ENCODE data around the gene CEP112.

Gene CEP112

DNA sequence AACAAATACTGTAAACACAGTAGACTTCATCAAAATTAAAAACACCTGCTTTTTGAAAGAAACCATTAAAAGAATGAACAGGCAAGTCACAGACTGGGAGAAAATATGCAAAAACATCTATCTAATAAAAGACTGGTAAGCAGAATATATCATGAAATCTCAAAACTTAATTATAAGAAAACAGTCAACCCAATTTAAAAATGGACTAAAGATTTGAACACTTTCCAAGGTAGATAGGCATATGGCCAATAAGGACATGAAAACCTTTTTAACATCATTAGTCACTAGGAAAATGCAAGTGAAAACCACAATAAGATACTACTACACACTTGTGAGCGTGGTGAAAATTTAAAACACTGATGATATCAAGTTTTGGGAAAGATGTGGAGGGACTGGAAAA is 218.7 kb downstream of the CEP112 start:
- H3K27ac ChIP-seq (ENCODE audit: low read depth, low read length): no peak overlapping the region
- H3K9me3 ChIP-seq (ENCODE audit: insufficient read depth, low read depth, low read length): peaks cover 2% of the 10 kb centered on the region
- no peak overlapping the region for H4K8ac ChIP-seq (ENCODE audit: low read depth, low read length)
- H3K36me3 ChIP-seq (ENCODE audit: control insufficient read depth in 1 of 2, insufficient read depth in 2 of 2, low read length in 2 of 2): no peaks in the 10 kb centered on the region
- H3K27me3 ChIP-seq (ENCODE audit: insufficient read depth, low read length): no peaks in the 10 kb centered on the region
- H3K4ac ChIP-seq (ENCODE audit: low read depth, low read length): no peak overlapping the region
- no peaks in the 10 kb centered on the region for H3K4me1 ChIP-seq (ENCODE audit: control insufficient read depth in 1 of 2, insufficient read depth in 2 of 2, low read length in 2 of 2)
- no peak overlapping the region for H2BK120ac ChIP-seq (ENCODE audit: insufficient read depth, low read length, poor library complexity)
- H3K23ac ChIP-seq (ENCODE audit: low read length): no peak overlapping the region
- no peak overlapping the region for H4K12ac ChIP-seq (ENCODE audit: low read depth, low read length)
- no peak overlapping the region for H2AK5ac ChIP-seq (ENCODE audit: low read length)
- no CpG with 5 or more reads among the region's 1 CpG for whole genome bisulfite sequencing (ENCODE audit: extremely low coverage, insufficient coverage, insufficient read length)
- no peak overlapping the region for H2AFZ ChIP-seq (ENCODE audit: insufficient read depth, low read length, poor library complexity)
- no peak overlapping the region for H4K91ac ChIP-seq (ENCODE audit: low read depth, low read length)
- H2BK12ac ChIP-seq (ENCODE audit: low read length): no peak overlapping the region
- H3K18ac ChIP-seq (ENCODE audit: low read length): no peak overlapping the region
- no peak for DNase-seq
- no peaks in the 10 kb centered on the region for H3K79me1 ChIP-seq (ENCODE audit: low read length)
- H3K9ac ChIP-seq (ENCODE audit: low read length): no peak overlapping the region
- no peak overlapping the region for H3K14ac ChIP-seq (ENCODE audit: low read length)
- no peak overlapping the region for H3K4me2 ChIP-seq (ENCODE audit: low read length)
- no peaks in the 10 kb centered on the region for H3K79me2 ChIP-seq (ENCODE audit: control insufficient read depth, insufficient read depth, low read length, poor library complexity)
- H2BK5ac ChIP-seq (ENCODE audit: low read depth, low read length, poor library complexity): no peak overlapping the region
- H3K4me3 ChIP-seq (ENCODE audit: low read depth, low read length): no peak overlapping the region

DNA sequence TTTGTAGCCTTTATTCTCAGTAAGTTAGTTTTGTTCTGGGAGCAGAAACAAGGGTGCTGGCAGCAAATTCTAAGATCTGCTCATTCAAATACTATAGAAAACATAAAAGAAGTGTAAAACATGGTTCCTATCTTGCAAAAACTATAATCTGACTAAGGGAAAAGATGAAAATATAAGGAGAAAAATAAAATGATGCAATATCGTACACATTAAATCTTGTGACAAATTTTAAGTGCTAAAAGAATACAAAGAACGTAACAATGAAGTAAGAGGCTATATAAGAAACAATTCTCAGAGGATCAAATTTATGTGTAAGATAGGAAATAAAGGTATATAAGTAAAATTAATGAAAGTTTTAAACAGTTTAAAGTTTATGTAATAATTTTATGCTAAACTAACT is 224.6 kb downstream of the CEP112 start:
- H3K18ac ChIP-seq (ENCODE audit: low read length): no peak overlapping the region
- no peak overlapping the region for H2AFZ ChIP-seq (ENCODE audit: insufficient read depth, low read length, poor library complexity)
- no peak overlapping the region for H4K12ac ChIP-seq (ENCODE audit: low read depth, low read length)
- no peak overlapping the region for H3K23ac ChIP-seq (ENCODE audit: low read length)
- H3K14ac ChIP-seq (ENCODE audit: low read length): no peak overlapping the region
- no peak overlapping the region for H3K4me3 ChIP-seq (ENCODE audit: low read depth, low read length)
- no peaks in the 10 kb centered on the region for H3K79me2 ChIP-seq (ENCODE audit: control insufficient read depth, insufficient read depth, low read length, poor library complexity)
- no peak overlapping the region for H2BK12ac ChIP-seq (ENCODE audit: low read length)
- no peak overlapping the region for H3K27ac ChIP-seq (ENCODE audit: low read depth, low read length)
- WGBS (ENCODE audit: extremely low coverage, insufficient coverage, insufficient read length): no CpG with 5 or more reads among the region's 2 CpGs
- H3K9me3 ChIP-seq (ENCODE audit: insufficient read depth, low read depth, low read length): peaks cover 2% of the 10 kb centered on the region
- H3K4me1 ChIP-seq (ENCODE audit: control insufficient read depth in 1 of 2, insufficient read depth in 2 of 2, low read length in 2 of 2): no peaks in the 10 kb centered on the region
- H2BK5ac ChIP-seq (ENCODE audit: low read depth, low read length, poor library complexity): no peak overlapping the region
- H2BK120ac ChIP-seq (ENCODE audit: insufficient read depth, low read length, poor library complexity): no peak overlapping the region
- H4K91ac ChIP-seq (ENCODE audit: low read depth, low read length): no peak overlapping the region
- H3K4ac ChIP-seq (ENCODE audit: low read depth, low read length): no peak overlapping the region
- no peak overlapping the region for H3K4me2 ChIP-seq (ENCODE audit: low read length)
- no peaks in the 10 kb centered on the region for H3K79me1 ChIP-seq (ENCODE audit: low read length)
- no peak for DNase-seq
- H3K27me3 ChIP-seq (ENCODE audit: insufficient read depth, low read length): no peaks in the 10 kb centered on the region
- no peaks in the 10 kb centered on the region for H3K36me3 ChIP-seq (ENCODE audit: control insufficient read depth in 1 of 2, insufficient read depth in 2 of 2, low read length in 2 of 2)
- H3K9ac ChIP-seq (ENCODE audit: low read length): no peak overlapping the region
- no peak overlapping the region for H2AK5ac ChIP-seq (ENCODE audit: low read length)
- no peak overlapping the region for H4K8ac ChIP-seq (ENCODE audit: low read depth, low read length)

DNA sequence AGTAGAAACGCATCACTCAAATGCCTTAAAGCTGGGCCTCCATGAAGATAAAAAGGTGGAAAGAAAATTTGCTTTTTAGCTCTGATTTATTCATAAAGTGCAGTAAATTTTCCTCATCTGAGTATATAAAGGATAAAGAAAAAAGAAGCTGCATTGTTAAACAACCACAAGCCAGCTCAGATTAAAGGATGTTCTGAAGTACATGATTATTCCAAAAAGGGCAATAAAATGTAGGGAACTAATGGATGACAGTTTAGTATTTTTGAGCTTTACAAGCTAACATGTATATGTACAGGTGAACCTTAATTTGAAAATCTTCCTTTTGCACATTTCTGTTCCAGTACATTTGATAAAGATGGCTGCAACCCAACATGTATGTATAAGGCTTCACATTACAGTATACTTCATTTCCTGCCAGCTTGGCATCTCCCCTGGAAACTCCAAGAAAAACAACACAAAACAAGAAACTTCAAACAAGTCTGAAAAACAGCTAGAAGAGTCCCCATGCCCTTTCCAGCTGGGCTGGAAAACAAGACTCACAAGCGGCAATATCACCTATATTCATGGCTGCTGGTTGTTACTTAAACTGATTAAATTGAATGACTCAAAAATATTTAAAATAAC is 225.7 kb downstream of the CEP112 start:
- no peak overlapping the region for H3K14ac ChIP-seq (ENCODE audit: low read length)
- no CpG with 5 or more reads among the region's 2 CpGs for WGBS (ENCODE audit: extremely low coverage, insufficient coverage, insufficient read length)
- DNase-seq: no peak

GRCh38 chr17:65963179-65963578 is 228.8 kb downstream of the CEP112 start:
- Histone ChIP-seq H2AFZ (ENCODE audit: insufficient read depth, low read length, poor library complexity) (no peak overlapping the region), H3K4ac (ENCODE audit: low read depth, low read length) (no peak overlapping the region), H3K9ac (ENCODE audit: low read length) (no peak overlapping the region), H3K18ac (ENCODE audit: low read length) (no peak overlapping the region), H3K79me2 (ENCODE audit: control insufficient read depth, insufficient read depth, low read length, poor library complexity) (no peaks in the 10 kb centered on the region), H3K36me3 (ENCODE audit: control insufficient read depth in 1 of 2, insufficient read depth in 2 of 2, low read length in 2 of 2) (no peaks in the 10 kb centered on the region), H3K9me3 (ENCODE audit: insufficient read depth, low read depth, low read length) (peaks cover 7% of the 10 kb centered on the region), H3K4me3 (ENCODE audit: low read depth, low read length) (no peak overlapping the region), H4K12ac (ENCODE audit: low read depth, low read length) (no peak overlapping the region), H3K23ac (ENCODE audit: low read length) (no peak overlapping the region), H3K79me1 (ENCODE audit: low read length) (no peaks in the 10 kb centered on the region), H3K4me1 (ENCODE audit: control insufficient read depth in 1 of 2, insufficient read depth in 2 of 2, low read length in 2 of 2) (no peaks in the 10 kb centered on the region), H2BK5ac (ENCODE audit: low read depth, low read length, poor library complexity) (no peak overlapping the region), H3K4me2 (ENCODE audit: low read length) (no peak overlapping the region), H3K14ac (ENCODE audit: low read length) (no peak overlapping the region), H4K91ac (ENCODE audit: low read depth, low read length) (no peak overlapping the region), H3K27me3 (ENCODE audit: insufficient read depth, low read length) (no peaks in the 10 kb centered on the region), H3K27ac (ENCODE audit: low read depth, low read length) (no peak overlapping the region), H2BK120ac (ENCODE audit: insufficient read depth, low read length, poor library complexity) (no peak overlapping the region), H2AK5ac (ENCODE audit: low read length) (no peak overlapping the region), H2BK12ac (ENCODE audit: low read length) (no peak overlapping the region), H4K8ac (ENCODE audit: low read depth, low read length) (no peak overlapping the region)
- DNase-seq: no peak
- 100% methylated on average over 1 of the region's 3 CpGs for whole genome bisulfite sequencing (ENCODE audit: extremely low coverage, insufficient coverage, insufficient read length)

More for the DNA sequence above, 225.7 kb downstream of the CEP112 start:
- Histone ChIP-seq H2BK5ac (ENCODE audit: low read depth, low read length, poor library complexity) (no peak overlapping the region), H3K4me2 (ENCODE audit: low read length) (no peak overlapping the region), H3K36me3 (ENCODE audit: control insufficient read depth in 1 of 2, insufficient read depth in 2 of 2, low read length in 2 of 2) (no peaks in the 10 kb centered on the region), H3K4me1 (ENCODE audit: control insufficient read depth in 1 of 2, insufficient read depth in 2 of 2, low read length in 2 of 2) (no peaks in the 10 kb centered on the region), H4K12ac (ENCODE audit: low read depth, low read length) (no peak overlapping the region), H3K4me3 (ENCODE audit: low read depth, low read length) (no peak overlapping the region), H3K23ac (ENCODE audit: low read length) (no peak overlapping the region), H2AK5ac (ENCODE audit: low read length) (no peak overlapping the region), H3K27me3 (ENCODE audit: insufficient read depth, low read length) (no peaks in the 10 kb centered on the region), H4K8ac (ENCODE audit: low read depth, low read length) (no peak overlapping the region), H3K18ac (ENCODE audit: low read length) (no peak overlapping the region), H2AFZ (ENCODE audit: insufficient read depth, low read length, poor library complexity) (no peak overlapping the region), H3K79me2 (ENCODE audit: control insufficient read depth, insufficient read depth, low read length, poor library complexity) (no peaks in the 10 kb centered on the region), H2BK12ac (ENCODE audit: low read length) (no peak overlapping the region), H4K91ac (ENCODE audit: low read depth, low read length) (no peak overlapping the region), H3K9ac (ENCODE audit: low read length) (no peak overlapping the region), H3K4ac (ENCODE audit: low read depth, low read length) (no peak overlapping the region), H2BK120ac (ENCODE audit: insufficient read depth, low read length, poor library complexity) (no peak overlapping the region), H3K9me3 (ENCODE audit: insufficient read depth, low read depth, low read length) (peaks cover 2% of the 10 kb centered on the region), H3K27ac (ENCODE audit: low read depth, low read length) (no peak overlapping the region), H3K79me1 (ENCODE audit: low read length) (no peaks in the 10 kb centered on the region)
